ENCODE data around the gene GRM8.

GRCh38 chr7:127035203-127035849 lies 217.4 kb downstream of the GRM8 start:
- no peak for TF ChIP-seq REST (IDR thresholded peaks at IDR 0.05; ENCODE audit: insufficient read depth in 1 of 2, low read depth in 2 of 2, low read length in 2 of 2)
- TF ChIP-seq SIN3A (IDR thresholded peaks at IDR 0.05; ENCODE audit: borderline replicate concordance, insufficient read depth, low read length), result no peak
- TF ChIP-seq POLR2AphosphoS5 (IDR thresholded peaks at IDR 0.05; ENCODE audit: low read depth, low read length), result no peak
- no peak for TF ChIP-seq FOXP2 (optimal IDR thresholded peaks at IDR 0.05; ENCODE audit: borderline replicate concordance, extremely low read depth, extremely low read length, insufficient read depth)
- TF ChIP-seq TAF1 (IDR thresholded peaks at IDR 0.05; ENCODE audit: borderline replicate concordance, insufficient read depth, low read length), result no peak

Measured in PFSK-1 (cell line).